NCI-H526 (cell line): Measurements from ENCODE around the gene COL11A2.
A peak's percentile ranks its signal among the peaks of the same experiment; 100 is the strongest.
"Not testable (repeated sequence)": the region's sequence is repeated elsewhere in the genome, so short reads cannot be mapped to it uniquely, and the experiment has no call there.

ENCODE experiments used
- DNase-seq, 2 experiments: peaks; one replicate each; lab custom pipeline; 2025; lab: John Stamatoyannopoulos, UW

The COL11A2 gene

DNA sequence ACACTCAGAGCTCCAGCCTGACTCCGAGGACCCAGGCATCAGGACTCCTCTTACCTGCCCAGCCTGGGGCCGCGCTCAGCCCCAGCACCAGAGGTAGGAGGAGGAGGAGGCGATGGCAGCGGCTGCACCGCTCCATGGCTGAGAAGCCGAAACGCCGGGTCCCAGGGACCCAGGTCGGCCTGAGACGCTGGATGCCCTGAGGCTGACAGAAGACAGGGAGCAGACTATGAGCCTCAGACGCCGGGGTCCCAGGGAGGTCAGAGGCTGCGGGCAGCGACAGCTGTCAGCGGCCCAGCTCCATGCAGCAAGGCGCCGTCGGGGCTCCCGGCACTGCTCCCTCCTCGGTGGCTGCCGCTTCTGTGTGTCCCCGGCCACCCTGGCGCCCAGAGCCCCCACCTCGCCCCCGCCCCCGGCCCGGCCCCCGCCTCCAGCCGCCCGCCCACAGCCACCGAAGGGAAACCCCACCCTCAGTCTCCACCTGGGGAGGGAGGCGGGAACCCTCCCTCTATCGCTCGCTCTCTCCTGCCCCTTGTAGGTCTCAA lies at the start of gene COL11A2:
COL11A2 (minus strand) TSS at position 363 of the 542 bp plus-strand sequence; CDS start at position 136, 227 bp downstream.
- DNase-seq: peak in 1 of 2 experiments; percentile 43

DNA sequence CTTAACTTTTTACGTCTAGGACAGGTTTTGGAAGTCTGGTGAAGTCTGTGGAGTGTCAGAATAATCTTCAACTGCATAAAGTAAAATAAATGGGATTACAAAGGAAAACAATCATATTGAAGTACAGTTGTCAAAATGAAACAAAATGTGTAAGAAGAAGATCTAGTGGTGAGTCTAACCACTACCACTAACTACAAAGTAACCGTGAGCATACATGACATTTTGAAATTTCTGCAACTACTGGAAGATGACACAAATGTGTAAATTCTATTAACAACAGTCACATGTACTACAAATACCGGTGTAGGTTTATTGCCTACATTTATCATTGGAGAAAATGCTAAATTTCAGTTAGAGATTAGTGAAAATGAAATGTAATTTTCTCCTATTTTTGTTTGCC lies 49.7 kb upstream of the COL11A2 start:
- DNase-seq: no peak

DNA sequence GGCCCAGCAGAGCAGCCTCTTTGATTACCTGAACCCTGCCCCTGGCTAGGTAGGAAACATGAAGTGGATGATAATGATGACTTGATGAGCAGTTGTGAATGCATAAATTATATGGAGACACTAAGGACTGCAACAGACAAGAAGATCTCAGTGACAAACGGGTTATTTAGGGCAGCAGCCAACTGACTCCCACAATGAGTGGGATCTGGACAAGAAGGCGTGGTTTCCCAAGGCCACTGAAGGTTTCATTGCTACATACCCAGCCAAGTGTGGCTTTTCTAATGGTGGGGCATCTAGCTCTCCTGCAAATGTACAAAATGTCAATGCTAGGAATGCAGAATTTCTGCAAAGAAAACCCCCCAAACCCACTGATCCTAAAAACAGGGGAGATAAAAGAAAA lies 45.5 kb upstream of the COL11A2 start:
- DNase-seq: peak in 1 of 2 experiments; percentile 22

DNA sequence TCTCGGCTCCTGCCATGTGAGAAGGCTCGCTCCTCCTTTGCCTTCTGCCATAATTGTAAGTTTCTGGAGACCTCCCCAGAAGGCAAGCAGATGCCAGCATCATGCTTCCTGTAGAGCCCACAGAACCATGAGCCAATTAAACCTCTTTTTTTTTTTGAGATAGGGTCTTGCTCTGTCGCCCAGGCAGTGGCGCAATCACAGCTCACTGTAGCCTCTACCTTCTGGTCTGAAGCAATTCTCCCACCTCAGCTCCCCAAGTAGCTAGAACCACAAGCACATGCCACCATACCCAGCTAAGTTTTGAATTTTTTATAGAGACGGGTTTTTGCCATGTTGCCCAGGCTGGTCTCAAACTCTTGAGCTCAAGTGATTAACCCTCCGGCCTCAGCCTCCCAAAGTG lies 44.6 kb upstream of the COL11A2 start:
- no peak for DNase-seq

DNA sequence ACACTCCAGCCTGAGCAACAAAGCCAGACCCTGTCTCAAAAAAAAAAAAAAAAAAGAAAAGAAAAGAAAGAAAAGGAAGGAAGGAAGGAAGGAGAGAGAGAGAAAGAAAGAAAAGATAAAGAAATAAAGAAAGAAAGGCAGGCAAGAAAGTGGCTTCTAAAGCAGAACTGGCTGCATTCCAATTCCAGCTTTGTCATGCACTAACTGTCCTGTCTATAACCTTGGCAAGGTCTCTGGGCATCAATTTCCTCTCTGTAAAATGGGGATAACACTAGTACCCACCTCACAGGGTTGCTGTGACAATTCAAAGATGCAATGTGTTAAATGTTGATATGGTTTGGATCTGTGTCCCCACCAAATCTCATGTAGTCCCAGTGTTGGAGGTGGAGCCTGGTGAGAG lies 44.1 kb upstream of the COL11A2 start:
- no peak for DNase-seq

DNA sequence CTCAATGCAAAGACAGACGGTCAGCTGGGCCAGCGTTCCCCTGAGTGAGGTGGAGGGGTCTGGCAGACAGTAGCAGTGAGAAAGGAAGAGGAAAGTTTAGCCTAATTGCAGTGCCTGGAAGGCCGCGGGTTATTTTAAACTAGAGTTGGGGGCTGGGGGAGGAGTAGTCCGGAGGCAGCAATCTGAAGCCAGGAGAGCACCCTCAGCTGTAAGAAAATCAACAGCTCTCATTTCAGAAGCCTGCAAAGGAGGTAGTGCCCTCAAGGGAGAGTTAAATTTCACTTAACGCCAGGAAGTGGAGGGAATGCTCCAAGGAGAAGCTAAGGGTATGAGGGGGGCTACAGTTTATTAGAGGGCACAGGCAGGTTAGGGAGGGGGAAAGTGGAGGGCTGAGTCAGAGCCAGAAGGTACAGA lies 43.0 kb upstream of the COL11A2 start:
- no peak for DNase-seq

DNA sequence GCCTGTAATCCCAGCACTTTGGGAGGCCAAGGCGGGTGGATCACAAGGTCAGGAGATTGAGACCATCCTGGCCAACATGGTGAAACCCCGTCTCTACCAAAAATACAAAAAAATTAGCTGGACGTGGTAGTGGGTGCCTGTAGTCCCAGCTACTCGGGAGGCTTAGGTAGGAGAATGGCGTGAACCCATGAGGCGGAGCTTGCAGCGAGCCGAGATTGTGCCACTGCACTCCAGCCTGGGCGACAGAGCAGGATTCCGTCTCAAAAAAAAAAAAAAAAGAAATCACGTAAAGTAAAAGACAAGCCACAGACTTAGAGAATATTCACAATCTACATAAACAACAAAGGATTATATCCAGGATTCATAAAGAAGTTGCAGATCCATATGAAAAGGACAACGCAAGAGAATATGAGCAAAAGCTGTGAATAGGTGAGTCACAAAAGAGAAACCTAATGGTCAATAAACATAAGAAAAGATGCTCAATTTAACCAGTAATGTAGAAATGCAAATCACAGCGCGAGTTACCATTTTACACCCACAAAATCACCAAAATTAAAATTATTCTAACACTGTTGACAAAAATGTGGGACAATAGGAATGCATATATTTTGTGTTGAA lies 34.3 kb upstream of the COL11A2 start:
- not testable (repeated sequence) for DNase-seq

DNA sequence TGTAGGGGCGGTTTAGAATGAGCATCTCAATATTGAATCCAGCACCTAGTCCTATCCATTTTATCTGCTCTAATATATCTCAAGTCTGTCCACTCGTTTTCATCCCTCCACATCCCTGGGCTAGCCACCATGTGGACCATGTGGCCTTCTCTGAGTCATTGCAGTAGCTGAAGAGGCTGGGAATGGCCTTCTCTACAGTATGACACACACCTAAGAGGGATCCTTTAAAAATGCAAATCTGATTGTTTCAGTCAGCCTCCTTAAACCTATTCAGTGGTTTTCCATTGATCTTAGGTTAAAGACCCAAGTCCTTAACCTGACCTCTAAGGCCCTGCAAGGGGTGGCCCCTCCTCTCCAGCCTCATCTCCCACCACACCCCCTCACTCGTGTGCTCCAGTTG lies 25.4 kb upstream of the COL11A2 start:
- no peak for DNase-seq

DNA sequence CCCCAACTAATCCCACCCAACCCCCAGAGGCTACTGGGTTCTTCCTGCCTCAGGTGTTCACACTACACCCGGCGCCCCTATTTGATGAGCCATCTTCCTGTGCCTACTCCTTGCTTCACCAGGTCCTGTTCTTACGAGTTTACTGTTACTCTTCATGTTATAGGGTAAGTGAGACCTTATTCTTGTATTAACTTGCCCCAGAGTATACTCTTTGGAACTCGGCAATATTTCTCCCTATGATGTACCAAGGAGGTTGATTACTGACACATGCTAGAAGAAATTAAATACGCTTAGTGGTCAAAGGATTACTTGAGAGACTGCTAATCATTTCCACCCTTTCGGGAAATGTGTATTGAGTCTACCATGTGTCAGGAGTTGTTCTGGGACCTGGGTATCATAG lies 25.0 kb upstream of the COL11A2 start:
- DNase-seq: no peak

DNA sequence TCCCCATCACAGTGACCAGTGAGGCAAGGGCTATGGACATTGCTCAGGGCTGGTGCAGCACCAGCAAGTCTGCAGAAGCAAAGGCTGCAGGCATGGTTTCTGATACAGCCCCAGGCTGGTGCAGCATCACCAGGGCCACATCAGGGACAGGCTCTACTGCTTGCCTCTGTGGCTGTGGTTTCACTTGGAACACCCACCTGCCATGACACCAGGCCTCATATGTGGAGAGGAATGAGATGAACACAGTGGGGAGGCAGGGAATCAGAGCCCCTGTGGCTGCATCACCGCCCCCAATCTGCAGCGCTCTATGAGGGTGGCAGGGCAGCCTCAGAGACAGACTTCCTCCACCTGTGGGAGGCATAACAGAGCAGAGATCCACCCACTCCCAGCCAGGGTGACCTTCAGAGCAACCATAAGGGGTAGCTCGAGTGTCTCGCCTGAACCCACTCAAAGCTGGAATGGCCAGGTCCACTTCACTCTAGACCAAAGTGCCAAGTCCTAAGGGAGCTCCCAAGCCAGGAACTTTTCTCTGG lies 23.9 kb upstream of the COL11A2 start:
- no peak for DNase-seq

DNA sequence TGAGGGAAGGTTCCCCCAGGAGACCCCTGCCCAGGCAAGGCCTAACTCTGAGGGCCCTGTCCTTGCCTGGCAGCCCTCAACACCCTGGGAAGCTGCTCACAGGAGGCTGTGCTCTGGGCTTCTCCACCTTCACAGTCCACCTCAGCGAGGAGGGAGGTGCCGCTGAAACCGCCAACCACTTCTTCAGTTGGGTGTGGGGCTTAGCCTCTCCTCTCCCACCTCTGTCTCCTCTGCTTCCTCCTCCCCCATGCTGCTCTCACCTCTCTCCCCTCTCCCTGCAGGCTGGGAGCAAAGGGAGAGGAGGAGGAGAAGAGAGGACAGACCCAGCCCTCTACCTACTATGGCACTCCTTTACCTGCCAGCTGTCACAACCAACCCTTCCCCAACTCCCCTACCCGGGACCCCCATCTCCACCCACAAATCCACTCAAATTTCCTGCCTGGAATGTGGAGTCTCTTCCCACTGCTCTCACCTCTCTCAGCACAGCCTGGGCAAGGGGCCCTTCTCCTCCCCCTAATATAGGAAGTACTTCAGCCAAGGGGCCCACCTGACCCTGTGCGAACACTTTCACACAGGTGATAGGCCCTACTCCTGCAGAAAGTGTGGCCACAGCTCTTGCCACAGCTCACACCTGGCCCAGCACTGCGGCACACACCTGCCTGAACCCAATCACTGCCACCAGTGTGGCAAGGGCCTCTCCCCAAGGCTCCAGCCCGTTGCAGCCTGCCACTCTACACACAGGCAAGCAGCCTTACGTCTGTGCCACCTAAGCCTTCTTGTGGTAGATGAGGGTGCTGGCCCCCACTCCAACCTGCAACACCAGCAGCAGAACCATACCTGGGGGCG lies 23.2 kb upstream of the COL11A2 start:
- DNase-seq: no peak

DNA sequence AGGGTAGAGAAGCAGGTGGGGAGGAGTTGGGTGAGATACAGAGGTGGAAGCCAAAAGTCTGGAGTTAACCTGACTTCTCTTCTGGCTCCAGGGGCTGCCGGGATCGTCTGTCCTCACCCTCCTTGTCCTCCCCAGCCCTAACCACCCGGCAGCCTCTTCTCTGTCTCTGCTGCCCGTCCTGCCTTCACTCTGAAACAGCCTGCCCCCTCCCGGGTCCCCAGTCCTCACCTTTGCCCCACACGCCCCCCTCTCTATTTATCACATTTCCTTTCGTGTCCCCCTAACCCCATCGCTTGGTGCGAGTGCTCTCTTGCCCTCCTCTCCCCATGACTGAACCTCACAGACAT lies 21.7 kb upstream of the COL11A2 start:
- no peak for DNase-seq

DNA sequence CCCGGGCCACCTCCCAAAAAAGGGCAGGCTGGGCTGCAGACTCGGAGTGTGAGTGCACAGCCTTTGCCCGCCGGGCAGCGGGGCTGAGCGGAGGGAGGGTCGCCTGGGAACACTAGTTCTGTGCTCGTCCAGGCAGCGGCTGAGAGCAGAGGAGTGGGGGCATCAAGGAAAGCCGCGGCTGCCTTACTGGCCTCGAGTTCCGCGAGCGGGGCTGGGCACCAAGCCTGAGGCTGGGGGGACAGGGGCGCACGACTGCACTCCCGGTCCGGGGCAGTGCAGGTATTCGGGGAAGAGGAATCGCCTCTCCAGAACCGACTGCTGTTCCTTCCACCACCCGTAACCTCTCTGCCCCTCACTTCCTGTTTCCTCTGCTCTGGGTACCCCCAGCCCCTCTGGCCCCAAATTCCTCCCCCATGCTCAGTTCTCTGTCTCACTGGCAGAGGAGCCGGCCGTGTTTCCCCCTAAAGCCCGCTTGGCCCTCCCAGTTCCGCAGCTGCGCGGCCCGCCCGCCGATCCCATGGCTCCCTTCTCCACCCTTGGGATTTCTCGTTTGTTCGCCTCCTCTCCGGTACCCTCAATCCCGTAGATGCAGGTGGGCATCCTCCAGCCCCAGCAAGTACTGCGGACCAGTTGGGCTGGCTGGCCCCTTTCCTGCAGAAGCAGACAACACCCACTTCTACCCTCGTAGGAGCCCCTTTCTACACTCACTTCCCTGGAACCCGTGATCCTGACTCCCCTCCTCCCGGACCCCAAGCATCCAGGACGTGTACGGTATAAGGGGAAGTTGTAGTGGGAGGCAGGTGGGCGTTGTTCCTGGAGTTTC lies 21.1 kb upstream of the COL11A2 start:
- peak in 1 of 2 experiments; percentile 56 for DNase-seq

DNA sequence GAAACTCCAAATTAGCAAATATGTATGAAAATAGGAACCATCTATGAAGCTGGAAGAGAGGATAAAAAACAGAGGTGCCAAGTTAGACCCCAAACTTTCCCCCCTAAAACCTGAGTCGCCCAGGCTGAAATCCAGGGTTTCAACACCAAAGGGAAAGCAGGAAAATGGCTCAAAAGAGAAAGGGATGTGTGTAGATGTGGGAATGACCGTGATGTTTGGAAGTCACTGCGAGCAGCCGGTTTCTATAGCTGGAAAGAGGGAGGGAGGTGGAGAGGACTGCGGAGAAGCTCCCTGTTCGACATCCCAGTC lies 20.5 kb upstream of the COL11A2 start:
- DNase-seq: no peak

DNA sequence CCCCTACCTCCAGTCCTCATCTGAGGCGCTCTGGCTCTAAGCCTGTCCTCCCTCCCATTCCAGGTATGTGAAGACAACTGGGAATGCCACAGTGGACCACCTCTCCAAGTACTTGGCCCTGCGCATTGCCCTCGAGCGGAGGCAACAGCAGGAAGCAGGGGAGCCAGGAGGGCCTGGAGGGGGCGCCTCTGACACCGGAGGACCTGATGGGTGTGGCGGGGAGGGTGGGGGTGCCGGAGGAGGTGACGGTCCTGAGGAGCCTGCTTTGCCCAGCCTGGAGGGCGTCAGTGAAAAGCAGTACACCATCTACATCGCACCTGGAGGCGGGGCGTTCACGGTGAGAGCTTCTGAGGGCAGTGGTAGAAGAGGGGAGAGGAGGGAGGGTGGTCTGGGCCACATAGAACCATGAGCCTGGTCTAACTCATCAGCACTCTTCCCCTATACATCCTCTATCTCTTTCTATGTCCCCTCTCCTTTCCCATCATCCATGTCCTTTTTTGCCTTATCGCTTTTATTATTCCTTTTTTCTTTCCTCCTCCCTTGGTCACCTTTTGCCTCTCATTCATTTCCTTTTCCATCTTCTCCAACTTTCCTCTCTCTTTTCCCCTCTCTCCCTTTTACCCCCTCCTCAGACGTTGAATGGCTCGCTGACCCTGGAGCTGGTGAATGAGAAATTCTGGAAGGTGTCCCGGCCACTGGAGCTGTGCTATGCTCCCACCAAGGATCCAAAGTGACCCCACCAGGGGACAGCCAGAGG lies 19.6 kb upstream of the COL11A2 start:
- DNase-seq: no peak

DNA sequence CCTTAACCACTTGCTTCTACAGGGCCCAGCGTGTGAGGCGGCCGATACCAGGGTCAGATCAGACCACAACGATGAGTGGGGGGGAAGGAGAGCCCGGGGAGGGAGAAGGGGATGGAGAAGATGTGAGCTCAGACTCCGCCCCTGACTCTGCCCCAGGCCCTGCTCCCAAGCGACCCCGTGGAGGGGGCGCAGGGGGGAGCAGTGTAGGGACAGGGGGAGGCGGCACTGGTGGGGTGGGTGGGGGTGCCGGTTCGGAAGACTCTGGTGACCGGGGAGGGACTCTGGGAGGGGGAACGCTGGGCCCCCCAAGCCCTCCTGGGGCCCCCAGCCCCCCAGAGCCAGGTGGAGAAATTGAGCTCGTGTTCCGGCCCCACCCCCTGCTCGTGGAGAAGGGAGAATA lies 18.9 kb upstream of the COL11A2 start:
- DNase-seq: no peak

DNA sequence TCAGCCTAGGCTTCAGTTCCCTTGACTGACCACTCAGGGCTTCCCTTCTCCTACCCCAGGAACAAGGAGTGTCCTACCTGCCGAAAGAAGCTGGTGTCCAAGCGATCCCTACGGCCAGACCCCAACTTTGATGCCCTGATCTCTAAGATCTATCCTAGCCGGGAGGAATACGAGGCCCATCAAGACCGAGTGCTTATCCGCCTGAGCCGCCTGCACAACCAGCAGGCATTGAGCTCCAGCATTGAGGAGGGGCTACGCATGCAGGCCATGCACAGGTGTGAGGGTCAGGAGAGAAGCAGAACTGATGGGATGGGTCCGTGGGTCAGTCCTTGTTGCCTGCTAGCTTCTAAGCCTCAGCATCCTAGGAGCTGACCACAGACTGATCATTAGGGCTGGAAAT lies 17.6 kb upstream of the COL11A2 start:
- DNase-seq: no peak

DNA sequence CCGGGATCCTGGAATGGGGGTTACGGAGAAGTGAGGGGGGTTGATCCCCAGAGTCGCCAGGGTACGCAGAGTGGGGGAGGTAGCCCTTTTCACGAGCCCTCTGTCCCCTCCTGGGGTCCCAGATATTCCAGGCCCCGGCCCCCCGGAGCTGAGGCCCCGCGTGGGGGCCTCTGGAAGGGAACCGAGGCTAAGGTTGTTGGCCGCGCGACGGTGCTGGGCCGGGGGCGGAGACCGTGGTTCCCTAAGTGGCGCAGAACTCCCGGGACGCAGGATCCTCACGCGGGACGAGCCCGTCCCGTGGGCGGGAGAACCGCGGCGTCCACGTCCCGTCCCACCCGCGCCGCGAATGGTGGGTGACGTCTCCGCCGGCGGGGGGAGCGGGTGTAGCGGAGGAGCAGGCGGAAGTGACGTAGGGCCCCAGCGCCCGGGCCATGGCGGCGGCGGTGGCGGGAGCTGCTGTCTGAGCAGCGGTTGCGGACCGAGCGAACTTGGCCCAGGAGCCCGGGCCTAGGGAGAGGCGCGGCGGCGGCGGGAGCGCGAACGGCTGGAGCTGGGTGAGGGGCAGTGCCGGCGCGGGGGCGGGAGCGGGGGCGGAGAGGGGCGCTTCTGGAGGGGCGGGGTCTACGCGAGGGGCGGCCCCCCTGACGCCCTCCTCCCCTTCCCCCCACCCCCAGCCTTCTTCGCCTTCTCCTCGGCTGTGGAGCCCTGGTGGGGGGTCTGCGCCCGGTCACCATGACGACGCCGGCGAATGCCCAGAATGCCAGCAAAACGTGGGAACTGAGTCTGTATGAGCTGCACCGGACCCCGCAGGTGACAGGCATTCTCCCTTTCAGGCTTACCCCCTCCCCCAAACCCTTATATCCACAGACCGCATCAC lies 16.1 kb upstream of the COL11A2 start, which contains the start of gene RING1:
RING1 (plus strand) TSS at position 410 of the 877 bp plus-strand sequence; CDS start at position 733, 323 bp downstream.
- DNase-seq: peak in 1 of 2 experiments; percentile 83

DNA sequence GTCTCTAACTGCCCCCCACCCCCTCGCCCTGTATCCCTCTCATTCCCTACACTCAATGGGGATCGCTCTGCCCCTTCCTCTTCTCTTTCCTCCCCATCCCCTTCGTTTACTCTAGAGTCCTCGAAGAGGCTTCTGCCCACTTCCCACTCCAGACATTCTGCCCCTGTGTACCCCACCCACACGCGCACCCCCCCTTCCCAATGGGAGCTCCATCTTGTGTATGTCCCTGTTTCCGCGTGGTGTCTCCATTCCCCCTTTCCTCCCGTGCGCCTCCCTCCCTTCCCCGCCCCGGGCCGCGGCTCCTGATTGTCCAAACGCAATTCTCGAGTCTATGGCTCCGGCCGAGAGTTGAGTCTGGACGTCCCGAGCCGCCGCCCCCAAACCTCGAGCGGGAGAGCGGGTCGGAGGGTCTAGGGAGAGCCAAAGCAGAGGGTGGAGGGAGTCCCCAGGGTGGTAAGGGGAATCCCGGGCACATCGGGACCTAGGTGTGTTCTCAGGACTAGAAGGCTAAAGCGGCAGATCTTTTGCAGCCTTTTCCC lies 15.4 kb upstream of the COL11A2 start:
- peak in 1 of 2 experiments; percentile 54 for DNase-seq
